ENCODE measurements around the gene ZMYND8.

Gene ZMYND8

DNA sequence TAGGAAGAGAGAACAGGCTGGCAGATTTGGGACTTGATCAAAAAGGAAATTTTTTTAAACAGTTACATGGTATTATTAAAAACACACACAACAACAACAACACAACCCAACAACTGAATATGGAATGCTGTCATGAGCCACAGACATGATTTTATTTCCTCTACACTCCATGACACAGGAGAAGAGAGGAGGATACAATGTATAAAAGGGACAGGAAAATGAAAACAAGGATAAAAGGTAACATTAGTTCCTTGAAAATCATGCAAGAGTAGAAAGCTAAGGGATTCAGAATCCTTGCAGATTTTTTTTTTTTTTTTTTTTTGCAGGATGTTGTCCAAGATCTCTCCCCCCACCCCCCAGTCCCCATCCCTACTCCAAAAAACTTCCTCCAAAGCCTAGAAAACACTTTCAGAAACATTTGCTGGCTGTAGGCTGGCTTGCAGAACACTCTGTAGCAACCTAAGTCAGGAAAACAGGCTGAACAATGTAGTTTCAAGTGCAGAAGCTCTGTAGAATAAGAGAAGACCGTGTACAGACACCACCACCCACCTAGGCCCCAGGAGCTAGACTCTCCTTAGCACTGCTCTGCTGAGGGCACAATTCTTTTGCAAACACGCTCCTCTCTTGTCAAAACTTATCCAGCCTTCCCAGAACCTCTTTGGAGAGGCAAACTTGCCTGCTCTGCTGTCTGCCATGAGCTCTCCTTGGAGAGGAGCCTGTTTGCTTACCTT is 845 bp downstream of the ZMYND8 start:
- intact Hi-C loops (cut with DNase I; ENCODE audit: low total_unique reads) = no loop called here
- Histone ChIP-seq H3K36me3 (no peaks in the 10 kb centered on the region), H3K9me3 (no peaks in the 10 kb centered on the region), H3K4me1 (peaks cover 23 to 100% (median 95%) of the 10 kb centered on the region in 4 donors), H3K27ac (peak overlapping the region; percentile 84 to 97), H3K27me3 (no peaks in the 10 kb centered on the region), H3K4me3 (no peak overlapping the region)
- no peak for DNase-seq
- TF ChIP-seq, protein P1, sequence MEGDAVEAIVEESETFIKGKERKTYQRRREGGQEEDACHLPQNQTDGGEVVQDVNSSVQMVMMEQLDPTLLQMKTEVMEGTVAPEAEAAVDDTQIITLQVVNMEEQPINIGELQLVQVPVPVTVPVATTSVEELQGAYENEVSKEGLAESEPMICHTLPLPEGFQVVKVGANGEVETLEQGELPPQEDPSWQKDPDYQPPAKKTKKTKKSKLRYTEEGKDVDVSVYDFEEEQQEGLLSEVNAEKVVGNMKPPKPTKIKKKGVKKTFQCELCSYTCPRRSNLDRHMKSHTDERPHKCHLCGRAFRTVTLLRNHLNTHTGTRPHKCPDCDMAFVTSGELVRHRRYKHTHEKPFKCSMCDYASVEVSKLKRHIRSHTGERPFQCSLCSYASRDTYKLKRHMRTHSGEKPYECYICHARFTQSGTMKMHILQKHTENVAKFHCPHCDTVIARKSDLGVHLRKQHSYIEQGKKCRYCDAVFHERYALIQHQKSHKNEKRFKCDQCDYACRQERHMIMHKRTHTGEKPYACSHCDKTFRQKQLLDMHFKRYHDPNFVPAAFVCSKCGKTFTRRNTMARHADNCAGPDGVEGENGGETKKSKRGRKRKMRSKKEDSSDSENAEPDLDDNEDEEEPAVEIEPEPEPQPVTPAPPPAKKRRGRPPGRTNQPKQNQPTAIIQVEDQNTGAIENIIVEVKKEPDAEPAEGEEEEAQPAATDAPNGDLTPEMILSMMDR (IDR thresholded peaks at IDR 0.05) = no peak

GRCh38 chr20:47354714-47355488 is 1.6 kb downstream of the ZMYND8 start:
- H3K27ac ChIP-seq = peak overlapping the region; percentile 84 to 97
- H3K4me1 ChIP-seq = peaks cover 23 to 100% (median 95%) of the 10 kb centered on the region in 4 donors
- no peak for DNase-seq
- H3K36me3 ChIP-seq = no peaks in the 10 kb centered on the region
- no peak overlapping the region for H3K4me3 ChIP-seq
- H3K27me3 ChIP-seq = no peaks in the 10 kb centered on the region
- no peaks in the 10 kb centered on the region for H3K9me3 ChIP-seq
- intact Hi-C loops (cut with DNase I; ENCODE audit: low total_unique reads) = no loop called here
- TF ChIP-seq, protein P1 (IDR thresholded peaks at IDR 0.05) = no peak

DNA sequence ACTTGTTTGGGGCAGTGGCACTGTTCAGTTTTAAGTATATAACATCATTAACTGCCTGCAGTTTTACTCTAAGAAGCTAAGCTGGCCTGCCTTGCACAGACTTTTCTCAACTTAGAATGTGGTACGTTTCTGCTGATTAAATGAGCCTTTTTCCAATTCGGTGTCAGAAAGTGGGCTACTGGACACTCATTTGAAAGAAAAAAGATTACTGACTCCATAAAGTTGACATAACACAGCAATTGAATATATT is 2.1 kb downstream of the ZMYND8 start:
- no peak overlapping the region for H3K4me3 ChIP-seq
- H3K27ac ChIP-seq = peak overlapping the region; percentile 84 to 97
- peaks cover 23 to 100% (median 95%) of the 10 kb centered on the region in 4 donors for H3K4me1 ChIP-seq
- H3K36me3 ChIP-seq = no peaks in the 10 kb centered on the region
- no peaks in the 10 kb centered on the region for H3K27me3 ChIP-seq
- H3K9me3 ChIP-seq = no peaks in the 10 kb centered on the region
- TF ChIP-seq, protein P1 (IDR thresholded peaks at IDR 0.05) = no peak
- intact Hi-C loops (cut with DNase I; ENCODE audit: low total_unique reads) = no loop called here
- no peak for DNase-seq

- intact Hi-C loops (cut with DNase I; ENCODE audit: low total_unique reads) = no loop called here
- Histone ChIP-seq H3K9me3 (no peaks in the 10 kb centered on the region), H3K36me3 (no peaks in the 10 kb centered on the region), H3K27ac (peak overlapping the region; percentile 84 to 97), H3K4me3 (no peak overlapping the region), H3K4me1 (peaks cover 23 to 100% (median 95%) of the 10 kb centered on the region in 4 donors), H3K27me3 (no peaks in the 10 kb centered on the region)
- TF ChIP-seq, protein P1 (IDR thresholded peaks at IDR 0.05) = no peak
- DNase-seq = no peak
Observed at GRCh38 chr20:47353692-47354463, 2.6 kb downstream of the ZMYND8 start.

DNA sequence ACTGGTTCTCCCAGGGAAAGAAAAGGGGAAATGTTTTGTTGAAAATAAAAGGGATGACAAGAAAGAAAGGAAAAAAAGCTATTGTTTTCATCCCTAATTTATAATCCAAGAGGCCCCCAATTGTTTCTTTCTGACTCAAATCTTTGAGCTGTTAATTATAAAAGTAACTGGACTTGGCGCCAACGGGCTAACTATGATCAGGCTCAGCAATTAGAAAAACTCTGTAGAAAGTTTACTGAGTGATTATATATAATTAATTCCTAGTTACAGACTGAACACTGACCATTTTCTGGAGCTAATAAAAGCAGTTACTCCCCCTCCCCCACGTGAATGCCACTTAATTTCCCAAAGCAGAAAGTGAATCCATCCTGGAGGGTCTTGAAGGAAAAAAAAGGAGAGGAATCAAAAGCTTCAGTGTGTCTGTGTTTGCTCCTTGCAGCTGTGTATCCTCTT is 3.2 kb downstream of the ZMYND8 start:
- Histone ChIP-seq H3K27me3 (no peaks in the 10 kb centered on the region), H3K4me1 (peaks cover 16 to 100% (median 95%) of the 10 kb centered on the region in 4 donors), H3K9me3 (no peaks in the 10 kb centered on the region), H3K27ac (peak overlapping the region; percentile 84 to 97), H3K36me3 (no peaks in the 10 kb centered on the region), H3K4me3 (no peak overlapping the region)
- intact Hi-C loops (cut with DNase I; ENCODE audit: low total_unique reads) = no loop called here
- TF ChIP-seq, protein P1 (IDR thresholded peaks at IDR 0.05) = no peak
- no peak for DNase-seq
